ENCODE results near the gene ARHGEF3.
A peak's percentile ranks its signal among the peaks of the same experiment; 100 is the strongest.
"Not testable (repeated sequence)": the region's sequence is repeated elsewhere in the genome, so short reads cannot be mapped to it uniquely, and the experiment has no call there.

ARHGEF3 gene

DNA sequence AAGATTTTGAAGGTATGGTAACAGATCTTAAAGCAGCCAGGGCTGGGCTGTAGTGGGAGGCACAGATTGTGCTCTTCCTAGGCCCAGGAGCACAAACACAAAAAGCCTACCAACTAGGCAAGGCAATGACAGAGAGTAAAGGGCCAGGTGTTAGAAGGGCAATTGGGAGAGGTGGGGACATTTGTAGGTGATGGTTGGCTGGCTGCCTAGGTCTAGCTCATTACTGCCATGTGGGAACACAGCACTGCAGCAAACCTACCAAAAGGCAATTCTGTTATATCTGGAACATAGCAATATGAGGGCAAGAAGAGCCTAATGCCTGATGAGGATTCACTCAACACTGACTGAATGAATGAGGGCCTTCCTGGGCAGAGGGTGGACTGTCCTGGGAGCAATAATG is 30.4 kb downstream of the ARHGEF3 start:
- DNase-seq: no peak
- no peak for ATAC-seq

- DNase-seq (no peak), ATAC-seq (no peak)
Observed at GRCh38 chr3:56769116-56769707, 32.5 kb downstream of the ARHGEF3 start.

- ATAC-seq (no peak), DNase-seq (no peak)
Observed at GRCh38 chr3:56764904-56765547, 36.7 kb downstream of the ARHGEF3 start.

DNA sequence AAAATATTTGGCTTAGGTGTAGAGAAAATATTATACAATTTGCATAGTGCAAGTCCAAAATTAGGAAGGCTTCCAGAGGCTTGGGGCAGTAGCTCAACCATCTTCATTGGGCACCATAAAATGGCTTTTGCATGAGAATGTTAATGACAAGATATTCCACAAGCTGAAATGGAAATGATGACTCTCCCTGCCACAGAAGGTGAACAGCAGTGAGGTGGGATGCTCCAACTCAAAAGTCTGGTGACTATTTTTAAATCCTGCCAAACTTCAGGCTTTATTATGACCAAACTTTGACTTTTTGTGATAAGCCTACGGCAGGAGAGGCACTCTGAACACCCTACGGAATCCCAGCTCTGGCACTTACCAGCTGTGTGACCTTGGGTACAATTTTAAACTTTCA is 37.6 kb downstream of the ARHGEF3 start:
- DNase-seq (no peak), ATAC-seq (peak; percentile 65)

GRCh38 chr3:56763233-56763632 is 38.5 kb downstream of the ARHGEF3 start:
- DNase-seq: no peak

GRCh38 chr3:56762718-56763117 is 39.0 kb downstream of the ARHGEF3 start:
- DNase-seq: no peak
- peak; percentile 53 for ATAC-seq

More at GRCh38 chr3:56763233-56763632, 38.5 kb downstream of the ARHGEF3 start:
- no peak for ATAC-seq

GRCh38 chr3:56761887-56762651 is 39.7 kb downstream of the ARHGEF3 start:
- DNase-seq: no peak

GRCh38 chr3:56761023-56761422 is 40.7 kb downstream of the ARHGEF3 start:
- ATAC-seq: no peak

More at GRCh38 chr3:56761887-56762651, 39.7 kb downstream of the ARHGEF3 start:
- ATAC-seq: no peak

DNA sequence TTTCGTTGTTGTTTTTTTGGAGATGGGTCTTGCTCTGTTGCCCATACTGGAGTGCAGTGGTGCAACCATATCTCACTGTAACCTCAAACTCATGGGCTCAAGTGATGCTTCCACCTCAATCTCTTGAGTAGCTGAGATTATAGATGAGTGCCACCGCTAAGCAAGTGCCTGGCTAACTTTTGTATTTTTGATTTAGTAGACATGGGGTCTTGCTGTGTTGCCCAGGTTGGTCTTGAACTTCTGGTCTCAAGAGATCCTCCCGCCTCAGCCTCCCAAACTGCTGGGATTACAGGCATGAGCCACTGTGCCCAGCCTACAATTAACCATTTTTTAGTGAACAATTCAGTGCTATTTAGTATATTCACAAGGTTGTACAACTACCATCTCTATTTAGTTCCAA is 42.2 kb downstream of the ARHGEF3 start:
- ATAC-seq: no peak

More at GRCh38 chr3:56761023-56761422, 40.7 kb downstream of the ARHGEF3 start:
- DNase-seq: no peak

DNA sequence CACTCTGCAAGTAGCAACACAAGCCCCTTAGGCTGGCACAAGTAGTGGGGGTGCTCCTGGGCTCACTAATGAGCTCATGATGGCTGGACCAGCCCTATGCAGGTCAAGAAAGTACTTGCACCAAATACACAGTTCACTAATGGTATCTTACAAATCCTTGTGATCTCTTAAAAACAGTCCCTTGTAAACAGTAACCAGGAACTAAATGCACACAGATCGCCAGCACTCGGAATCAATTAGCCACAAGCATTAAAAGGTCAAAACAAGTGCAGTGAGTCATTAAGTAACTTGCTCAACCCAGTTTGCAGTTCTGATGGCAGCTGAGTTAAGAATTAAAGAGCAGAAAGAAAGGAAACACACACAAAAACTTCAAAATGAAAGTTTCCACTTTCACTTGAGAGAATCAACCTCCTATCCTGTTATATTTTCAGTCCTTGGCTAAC is 43.2 kb downstream of the ARHGEF3 start:
- DNase-seq (peak; percentile 32), ATAC-seq (peak; percentile 85)

More for the DNA sequence above, 42.2 kb downstream of the ARHGEF3 start:
- DNase-seq: no peak

DNA sequence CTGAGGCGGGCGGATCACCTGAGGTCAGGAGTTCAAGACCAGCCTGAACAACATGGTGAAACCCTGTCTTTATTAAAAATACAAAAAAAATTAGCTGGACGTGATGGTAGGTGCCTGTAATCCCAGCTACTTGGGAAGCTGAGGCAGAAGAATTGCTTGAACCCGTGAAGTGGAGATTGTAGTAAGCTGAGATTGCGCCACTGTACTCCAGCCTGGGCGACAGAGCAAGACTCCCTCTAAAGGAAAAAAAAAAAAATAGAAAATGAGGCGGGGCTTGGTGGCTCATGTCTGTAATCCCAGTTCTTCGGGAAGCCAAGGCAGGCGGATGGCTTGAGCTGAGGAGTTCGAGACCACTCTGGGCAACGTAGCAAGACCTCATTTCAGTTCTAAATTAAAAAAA is 43.7 kb downstream of the ARHGEF3 start:
- not testable (repeated sequence) for DNase-seq, ATAC-seq

DNA sequence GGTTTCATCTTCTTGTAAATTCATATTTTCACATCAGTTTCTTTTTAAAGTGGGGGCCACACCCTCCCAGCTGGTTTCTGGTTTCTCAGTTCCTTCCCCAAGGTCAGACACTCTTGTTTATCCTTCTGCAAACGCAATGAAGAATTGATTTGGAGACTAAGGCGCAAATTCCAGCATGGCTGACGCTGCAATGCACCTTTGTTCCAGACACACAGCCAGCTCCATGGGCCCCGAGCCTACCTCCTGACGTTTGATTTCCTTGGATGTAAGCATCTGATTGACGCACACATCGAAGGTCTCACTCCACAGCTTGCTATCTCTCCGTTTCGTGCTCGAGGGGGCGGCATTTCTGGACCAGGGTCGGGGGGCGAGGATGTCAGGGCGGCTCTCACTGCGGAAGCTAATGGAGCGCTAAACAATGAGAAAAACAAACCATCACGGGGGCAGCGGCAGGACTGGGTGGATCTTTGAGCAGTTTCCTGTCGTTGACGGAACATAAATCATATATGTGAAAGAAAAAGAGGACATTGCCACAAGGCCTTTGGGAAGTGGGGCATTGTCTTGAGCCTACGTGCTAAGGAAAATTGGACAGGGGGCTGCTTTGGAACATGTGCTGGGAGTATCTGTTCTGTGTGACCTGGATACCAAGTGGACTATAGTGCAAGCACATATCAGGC is 46.9 kb downstream of the ARHGEF3 start:
- DNase-seq (no peak), ATAC-seq (no peak)

DNA sequence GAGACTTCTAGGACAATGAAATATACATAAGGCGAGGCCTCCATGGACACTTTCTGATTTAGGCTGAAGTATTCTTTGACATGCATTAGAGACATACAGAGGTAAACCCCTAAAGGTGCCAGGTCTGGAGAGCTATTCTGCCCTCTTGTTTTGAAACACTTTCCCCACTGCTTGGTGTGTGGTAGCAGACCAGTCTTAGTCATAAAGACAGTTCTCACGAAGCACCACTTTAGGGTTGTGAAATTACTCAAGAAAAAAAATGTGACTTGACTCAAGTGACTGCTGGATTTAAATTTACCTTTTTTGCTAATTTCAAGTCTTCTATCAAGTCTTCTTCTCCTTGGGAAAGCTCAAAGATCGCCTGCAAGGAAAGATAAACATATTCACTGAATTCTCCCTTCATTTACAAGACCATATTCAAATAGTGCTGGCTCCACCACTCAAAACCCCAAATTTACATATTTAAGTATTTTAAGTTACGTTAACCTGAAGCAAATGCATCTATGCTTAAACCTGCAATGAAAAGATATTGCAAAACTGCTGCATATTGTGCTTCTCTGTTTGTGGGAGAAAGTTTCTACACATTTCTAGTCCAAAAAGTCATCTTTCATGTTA is 48.4 kb downstream of the ARHGEF3 start:
- ATAC-seq: peak; percentile 99
- DNase-seq: peak; percentile 37

DNA sequence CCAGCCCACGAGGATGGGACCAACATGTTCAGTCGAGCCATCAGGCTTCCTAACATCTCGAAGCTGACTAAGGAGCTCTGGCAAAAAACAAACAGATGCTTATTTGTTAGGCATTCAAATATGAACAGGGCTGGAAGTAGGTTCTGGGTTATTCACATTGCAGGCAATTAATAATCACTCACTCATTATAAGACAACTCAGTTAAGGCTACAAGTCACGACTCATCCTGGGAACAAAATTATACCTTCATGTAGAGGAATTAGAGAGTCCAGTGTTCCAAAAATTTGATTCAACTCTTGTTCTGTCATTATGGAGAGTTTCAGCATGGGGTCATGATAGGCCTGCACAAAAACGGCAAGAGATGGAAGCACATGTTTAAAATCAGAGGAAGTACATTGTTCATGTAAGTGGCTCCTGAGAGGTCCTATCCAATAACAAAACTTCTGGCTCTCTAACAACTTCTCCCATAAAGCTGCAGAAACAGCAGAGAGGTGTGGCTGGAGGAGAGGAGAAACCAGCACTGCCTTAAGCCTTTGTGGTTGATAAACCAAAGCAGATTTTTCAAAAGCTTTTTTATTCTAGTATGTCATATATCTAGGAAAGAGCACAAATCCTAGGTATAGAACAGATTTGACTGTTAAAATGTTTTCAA is 50.6 kb downstream of the ARHGEF3 start:
- DNase-seq (no peak), ATAC-seq (no peak)

DNA sequence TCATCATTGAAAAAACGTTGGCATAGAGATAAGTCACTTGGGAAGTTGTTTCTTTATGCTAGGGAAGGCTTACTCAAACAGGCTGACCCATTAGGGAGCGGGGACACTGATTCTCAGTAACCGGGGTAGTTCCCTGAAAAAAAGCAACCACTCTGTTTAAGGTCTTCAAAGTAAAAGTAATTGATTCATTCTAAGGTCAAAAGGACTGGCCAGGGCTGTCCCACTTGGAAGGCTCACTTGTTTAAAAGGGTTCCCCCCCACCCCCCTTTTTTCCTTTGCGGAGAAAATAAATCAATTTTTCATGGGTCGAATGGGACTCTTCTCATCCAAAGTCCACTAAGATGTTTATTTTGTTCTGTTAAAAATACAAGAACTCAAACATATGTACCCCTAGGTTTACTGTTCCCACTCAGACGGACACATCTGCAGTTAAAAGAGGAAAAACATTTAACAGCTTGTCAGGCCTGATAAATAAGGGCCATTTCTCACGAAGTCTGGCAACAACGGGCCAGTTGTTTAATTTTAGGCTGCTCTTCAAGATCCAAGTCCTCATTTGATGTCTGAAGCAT is 53.0 kb downstream of the ARHGEF3 start:
- ATAC-seq: no peak
- no peak for DNase-seq

- ATAC-seq (no peak), DNase-seq (no peak)
Observed at GRCh38 chr3:56747150-56747549, 54.6 kb downstream of the ARHGEF3 start.

- ATAC-seq (no peak), DNase-seq (no peak)
Observed at GRCh38 chr3:56744016-56744415, 57.7 kb downstream of the ARHGEF3 start.

DNA sequence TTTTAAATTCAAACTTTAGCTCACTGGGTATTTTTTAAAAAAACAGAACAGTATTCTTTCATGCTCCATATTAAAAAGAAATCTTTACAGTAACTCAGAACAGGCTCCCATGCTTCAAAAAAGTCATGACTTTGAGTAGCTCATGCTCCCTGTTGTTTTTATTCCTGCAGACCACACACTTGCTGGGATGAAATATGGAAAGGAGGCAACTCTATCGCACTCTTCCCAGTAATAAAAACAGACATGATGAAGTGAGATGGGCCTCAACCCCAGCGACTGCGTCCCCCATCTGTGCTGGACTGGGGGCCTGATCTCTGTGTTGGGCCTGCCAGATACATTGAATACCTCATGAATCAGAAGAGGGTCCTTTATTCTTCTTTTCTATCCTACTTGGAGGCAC is 58.9 kb downstream of the ARHGEF3 start:
- ATAC-seq (no peak), DNase-seq (no peak)

DNA sequence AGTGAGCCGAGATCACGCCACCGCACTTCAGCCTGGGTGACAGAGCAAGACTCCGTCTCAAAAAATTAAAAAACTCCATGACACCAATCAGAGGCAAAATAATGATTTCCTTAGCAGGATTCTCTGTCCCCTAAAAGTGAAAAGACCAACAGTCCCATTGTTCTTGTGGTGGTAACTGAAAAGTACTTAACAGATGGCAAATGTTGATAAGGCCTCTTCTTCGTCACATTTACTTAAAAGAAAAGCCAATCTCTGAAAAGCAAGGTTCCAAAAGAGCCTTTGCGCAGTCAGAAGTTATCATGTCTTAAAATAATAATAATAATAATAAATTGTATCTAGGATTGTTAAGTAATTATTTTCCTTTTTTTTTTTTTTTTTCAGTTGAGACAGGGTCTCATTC is 62.7 kb downstream of the ARHGEF3 start:
- no peak for DNase-seq
- ATAC-seq: no peak

GRCh38 chr3:56737006-56737405 is 64.7 kb downstream of the ARHGEF3 start:
- DNase-seq (no peak), ATAC-seq (no peak)

- no peak for ATAC-seq
Observed at GRCh38 chr3:56732109-56732508, 69.6 kb downstream of the ARHGEF3 start.

More at GRCh38 chr3:56732109-56732508, 69.6 kb downstream of the ARHGEF3 start:
- DNase-seq: no peak
